Measurements from ENCODE around the gene BLVRA.

- TF ChIP-seq EZH2 (IDR thresholded peaks at IDR 0.05) = no peak
- TF ChIP-seq CTCF (IDR thresholded peaks at IDR 0.05 in 2 of 3, conservative IDR thresholded peaks at IDR 0.05 in 1 of 3; ENCODE audit: borderline replicate concordance in 1 of 3, insufficient read depth in 1 of 3, low read depth in 2 of 3, low read length in 2 of 3) = no peak
- TF ChIP-seq ZNF274 (IDR thresholded peaks at IDR 0.05; ENCODE audit: low read depth, low read length) = no peak
- TF ChIP-seq MAX (IDR thresholded peaks at IDR 0.05) = no peak
- TF ChIP-seq EZH2phosphoT487 (IDR thresholded peaks at IDR 0.05; ENCODE audit: borderline replicate concordance) = no peak
- TF ChIP-seq POLR2A (IDR thresholded peaks at IDR 0.05; ENCODE audit: borderline replicate concordance, extremely low read depth, insufficient read depth, insufficient read length) = no peak
- no peak for TF ChIP-seq POLR2AphosphoS5 (IDR thresholded peaks at IDR 0.05; ENCODE audit: low read depth, low read length)
- no peak for TF ChIP-seq SP1 (IDR thresholded peaks at IDR 0.05; ENCODE audit: low read depth)
- no peak for TF ChIP-seq REST (IDR thresholded peaks at IDR 0.05; ENCODE audit: low read depth)
- no peak for TF ChIP-seq CEBPB (IDR thresholded peaks at IDR 0.05; ENCODE audit: low read depth)
- TF ChIP-seq RAD21 (IDR thresholded peaks at IDR 0.05; ENCODE audit: low read depth) = no peak
- TF ChIP-seq EGR1 (IDR thresholded peaks at IDR 0.05; ENCODE audit: low read depth) = no peak
Observed at GRCh38 chr7:43844662-43845061, 86.2 kb downstream of the BLVRA start.

All from HCT116 (cell line).